Measurements from ENCODE around the gene EIF2S2. TPM values are rescaled to one million over a fixed set of nuclear protein-coding genes. Genes with fewer than 3 reads are reported as not detected.

EIF2S2 gene
- 45.2 TPM for total RNA-seq

GRCh38 chr20:34111702-34112599 lies at the start of gene EIF2S2:
Gene EIF2S2, minus strand, starts transcription at chr20:34112243. Its CDS starts 133 bp downstream, at chr20:34112110.

Other genes with a start within 250 kb of the EIF2S2 start
- 78.5 TPM for gene RALY, start 118.3 kb downstream of the EIF2S2 start, total RNA-seq
- gene ASIP, start 129.2 kb upstream of the EIF2S2 start, total RNA-seq, result 1.9 TPM
- gene AHCY, start 191.1 kb upstream of the EIF2S2 start, total RNA-seq, result 69.5 TPM